GM18520 (cell line): ENCODE measurements around the gene PLK3.

Source experiments
- ATAC-seq: cut with Tn5 transposase; IDR thresholded peaks from one replicate; pipeline ENCODE4 v1.9.1; 2021; ENCODE audit not compliant: unreplicated experiment

Gene PLK3

DNA sequence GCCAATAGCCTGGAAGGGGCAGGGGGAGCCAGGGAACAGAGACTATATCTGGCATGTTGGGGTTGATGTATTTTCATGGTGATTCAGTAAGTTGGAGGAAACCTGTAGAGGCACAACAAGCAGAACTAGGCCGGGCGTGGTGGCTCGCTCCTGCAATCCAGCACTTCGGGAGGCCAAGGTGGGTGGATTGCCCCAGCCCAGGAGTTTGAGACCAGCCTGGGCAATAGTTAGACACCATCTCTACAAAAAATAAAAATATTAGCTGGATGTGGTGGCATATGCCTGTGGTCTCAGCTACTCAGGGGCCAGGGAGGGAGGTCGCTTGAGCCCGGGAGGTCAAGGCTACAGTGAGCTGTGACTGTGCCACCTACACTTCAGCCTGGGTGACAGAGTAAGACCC, 53.0 kb downstream of the PLK3 start:
- no peak for ATAC-seq

DNA sequence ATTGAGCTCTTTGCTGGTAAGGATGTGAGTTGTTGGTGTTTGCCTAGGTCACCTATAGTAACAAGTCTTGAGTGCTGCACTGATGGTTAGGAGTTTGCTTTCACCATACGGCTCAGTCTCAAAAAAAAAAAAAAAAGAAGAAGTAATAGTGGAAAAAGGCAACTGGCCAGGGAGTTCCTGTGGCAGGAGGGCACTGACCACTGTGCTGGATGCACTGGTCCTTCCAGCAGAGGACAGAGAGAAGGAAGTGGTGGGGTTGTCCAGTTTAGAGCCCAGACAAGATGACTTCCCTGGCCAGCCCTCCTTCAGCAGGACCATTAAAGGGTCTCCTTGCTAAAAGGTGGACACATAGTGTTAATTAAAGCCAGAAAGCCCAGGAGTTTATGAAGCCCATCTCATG, 54.8 kb downstream of the PLK3 start:
- no peak for ATAC-seq
